GM19328 (cell line): ENCODE results near the gene SDF2L1.
"Not testable (repeated sequence)": the region's sequence is repeated elsewhere in the genome, so short reads cannot be mapped to it uniquely, and the experiment has no call there.

ENCODE experiments used
- ATAC-seq: cut with Tn5 transposase; IDR thresholded peaks from one replicate; pipeline ENCODE4 v1.9.1; 2021; ENCODE audit warnings: mild to moderate bottlenecking, moderate library complexity; ENCODE audit not compliant: unreplicated experiment

The SDF2L1 gene

GRCh38 chr22:21686193-21686608 is 44.1 kb downstream of the SDF2L1 start:
- ATAC-seq = no peak

- no peak for ATAC-seq
Measured at GRCh38 chr22:21686634-21687393, 44.7 kb downstream of the SDF2L1 start.

- no peak for ATAC-seq
Measured at GRCh38 chr22:21687685-21688259, 45.7 kb downstream of the SDF2L1 start.

- no peak for ATAC-seq
Measured at GRCh38 chr22:21688341-21688705, 46.2 kb downstream of the SDF2L1 start.

GRCh38 chr22:21688706-21689381 is 46.7 kb downstream of the SDF2L1 start:
- ATAC-seq = no peak

GRCh38 chr22:21690401-21690801 is 48.3 kb downstream of the SDF2L1 start:
- ATAC-seq = no peak

- no peak for ATAC-seq
Measured at GRCh38 chr22:21691816-21692215, 49.7 kb downstream of the SDF2L1 start.

GRCh38 chr22:21692856-21693255 is 50.8 kb downstream of the SDF2L1 start:
- not testable (repeated sequence) for ATAC-seq

GRCh38 chr22:21693333-21693998 is 51.4 kb downstream of the SDF2L1 start:
- no peak for ATAC-seq
